GM12878 (cell line): ENCODE data around the gene KLHL18. TPM values are rescaled to one million over a fixed set of nuclear protein-coding genes. Genes with fewer than 3 reads are reported as not detected.

Experiments used
- ATAC-seq: fragments of 200-7000 bp; cut with Tn5 transposase; 3 replicates; pipeline ENCODE4 v1.9.1; 2020; ENCODE audit warnings: mild to moderate bottlenecking, moderate library complexity
- BruUV-seq: library from RNA; stranded (reverse); fragments of 400-500 nt; replicated peaks from 2 replicates; lab custom pipeline; 2021; lab: Mats Ljungman, UMichigan
- CTCF ChIA-PET: fragments of 300-600 bp; sonication (Branson Sonifier 250); formaldehyde crosslinking; extraction: SDS; loops from one replicate; lab custom pipeline; 2021; ENCODE audit warnings: inconsistent platforms; lab: Yijun Ruan, JAX
- POLR2A ChIA-PET: fragments of 350-600 bp; formaldehyde crosslinking; extraction: SDS; loops from one replicate; lab custom pipeline; 2021; ENCODE audit warnings: inconsistent platforms; lab: Charles Lee
- RAD21 ChIA-PET: fragments of 300-600 bp; sonication (Branson Sonifier 250); formaldehyde crosslinking; loops from one replicate; lab custom pipeline; 2023; ENCODE audit warnings: antibody characterized with exemption; ENCODE audit not compliant: unreplicated experiment; lab: Charles Lee
- SMC1A ChIA-PET: fragments of 300-600 bp; sonication (Branson Sonifier 250); formaldehyde crosslinking; loops from one replicate; lab custom pipeline; 2023; ENCODE audit not compliant: unreplicated experiment, uncharacterized antibody; lab: Charles Lee
- DNase-seq: peaks from one replicate; pipeline ENCODE4 v3.0.0-alpha.2; 2011; ENCODE audit warnings: low read depth, low spot score
- FAIRE-seq: peaks from 3 replicates; lab custom pipeline; 2011; peaks lifted over from hg19 to GRCh38; lab: Jason Lieb, UNC
- H2AFZ ChIP-seq: 2 replicates; pipeline ENCODE4 v1.6.0; 2011; ENCODE audit warnings: low read depth, low read length, control low read depth; ENCODE audit not compliant: control insufficient read depth
- H3K27ac ChIP-seq: 2 replicates; pipeline ENCODE4 v1.5.1; 2011; ENCODE audit warnings: control low read depth; ENCODE audit not compliant: control insufficient read depth, insufficient read depth
- H3K27me3 ChIP-seq, 2 experiments: replicated peaks in 1 of 2; 2 replicates each; pipeline versions ENCODE4 v1.6.0 to v1.6.1; 2011; ENCODE audit warnings: low read length in 1 of 2; ENCODE audit not compliant: control insufficient read depth in 2 of 2, insufficient read depth in 2 of 2
- H3K36me3 ChIP-seq, 2 experiments: 2 replicates each; pipeline ENCODE4 v1.5.1; 2011; ENCODE audit warnings: low read length in 1 of 2; ENCODE audit not compliant: control insufficient read depth in 2 of 2, insufficient read depth in 2 of 2
- H3K4me1 ChIP-seq: 2 replicates; pipeline ENCODE4 v1.6.1; 2011; ENCODE audit warnings: mild to moderate bottlenecking, low read length, moderate library complexity, mixed read lengths; ENCODE audit not compliant: control insufficient read depth, insufficient read depth
- H3K4me2 ChIP-seq: 2 replicates; pipeline ENCODE4 v1.6.0; 2011; ENCODE audit warnings: control low read depth; ENCODE audit not compliant: control insufficient read depth, insufficient read depth
- H3K4me3 ChIP-seq: fragments of 200-600 bp; sonication (generic); 2 replicates; pipeline ENCODE4 v1.5.1; 2016
- H3K79me2 ChIP-seq: 2 replicates; pipeline ENCODE4 v1.6.0; 2011; ENCODE audit warnings: low read length; ENCODE audit not compliant: control insufficient read depth, insufficient read depth
- H3K9ac ChIP-seq: 2 replicates; pipeline ENCODE4 v1.8.0; 2011; ENCODE audit warnings: low read length, control low read depth, mixed read lengths; ENCODE audit not compliant: control insufficient read depth, insufficient read depth
- H3K9me3 ChIP-seq: replicated peaks from 3 replicates; pipeline ENCODE4 v1.5.1; 2011; ENCODE audit warnings: mild to moderate bottlenecking, low read length; ENCODE audit not compliant: control insufficient read depth, insufficient read depth
- H4K20me1 ChIP-seq: 2 replicates; pipeline ENCODE4 v1.6.0; 2011; ENCODE audit not compliant: control insufficient read depth, insufficient read depth
- BACH1 ChIP-seq: fragments of 450-650 bp; IDR thresholded peaks from 2 replicates; pipeline ENCODE4 v1.6.1; 2017; ENCODE audit warnings: mild to moderate bottlenecking, borderline replicate concordance
- E4F1 ChIP-seq: fragments of 450-650 bp; IDR thresholded peaks from 2 replicates; pipeline ENCODE4 v1.6.1; 2018; ENCODE audit warnings: borderline replicate concordance, mild to moderate bottlenecking; ENCODE audit not compliant: partially characterized antibody
- HDAC2 ChIP-seq: fragments of 200-600 bp; sonication (generic); IDR thresholded peaks from 2 replicates; pipeline ENCODE4 v1.6.1; 2017
- KAT2A ChIP-seq: conservative IDR thresholded peaks from 2 replicates; pipeline ENCODE4 v1.6.1; 2011; ENCODE audit warnings: low read depth, low read length; ENCODE audit not compliant: control insufficient read depth
- MXI1 ChIP-seq: fragments of 150-350 bp; IDR thresholded peaks from 2 replicates; pipeline ENCODE4 v1.6.1; 2011; ENCODE audit warnings: low read depth, mild to moderate bottlenecking, inconsistent platforms, low read length, improper control_type of control experiment
- PBX3 ChIP-seq: IDR thresholded peaks from 2 replicates; pipeline ENCODE4 v1.6.1; 2011; ENCODE audit warnings: mild to moderate bottlenecking, low read depth, low read length, moderate library complexity; ENCODE audit not compliant: insufficient replicate concordance
- POLR2AphosphoS5 ChIP-seq: IDR thresholded peaks from 2 replicates; pipeline ENCODE4 v1.6.1; 2011; ENCODE audit warnings: mild to moderate bottlenecking, low read length, inconsistent platforms
- WGBS: methylation state at CpG from one replicate; pipeline ENCODE4 v1.1.6; 2016; ENCODE audit warnings: low lambda C conversion rate; ENCODE audit not compliant: insufficient replicate concordance, insufficient coverage; ENCODE audit errors: missing lambda C conversion rate; 5-methylcytosine and 5-hydroxymethylcytosine counted together
- in situ Hi-C: fragments of 300-500 bp; cut with MboI; formaldehyde crosslinking; loops from 9 replicates; pipeline ENCODE4 v1.14.3; 2018; ENCODE audit warnings: mixed read lengths
- intact Hi-C: fragments of 100-400 bp; cut with micrococcal nuclease; formaldehyde crosslinking; loops from one replicate; pipeline ENCODE4 v1.14.2; 2022; ENCODE audit not compliant: unreplicated experiment
- polyA plus RNA-seq, 11 experiments: library from polyadenylated mRNA; depleted of rRNA in 4 of 11; unstranded in 6 of 11; stranded (reverse) in 5 of 11; fragments of >200 nt; fragmentation: Nextera tagmentation in 4 of 11; fragmentation: Illumina TruSeq in 1 of 11; extraction: Ambion mirVana in 4 of 11; extraction: Trizol in 1 of 11; gene quantifications; 1 replicate in 1 of 11; 2 replicates in 10 of 11; pipeline versions ENCODE4 v1.2.1 to v1.2.3, GENCODE V29; 2011 to 2016; ENCODE audit warnings: inconsistent platforms in 2 of 11, missing spikeins in 2 of 11, low read depth in 1 of 11
- total RNA-seq, 4 experiments: library from RNA; depleted of rRNA in 3 of 4; stranded (reverse); fragments of >200 nt in 3 of 4; fragmentation: Illumina TruSeq in 1 of 4; extraction: Trizol in 1 of 4; gene quantifications; 2 replicates each; pipeline versions ENCODE4 v1.2.1 to v1.2.3, GENCODE V29; 2013 to 2021
- TF ChIP-seq, protein P1 (sequence below): fragments of 450-650 bp; IDR thresholded peaks from 2 replicates; pipeline ENCODE4 v1.6.1; 2014; ENCODE audit warnings: mild to moderate bottlenecking
- TF ChIP-seq, protein P2 (sequence below): fragments of 450-650 bp; IDR thresholded peaks from 2 replicates; pipeline ENCODE4 v1.6.1; 2016; ENCODE audit warnings: mild to moderate bottlenecking
- TF ChIP-seq, protein P3 (sequence below): fragments of 450-650 bp; IDR thresholded peaks from 2 replicates; pipeline ENCODE4 v1.6.1; 2017; ENCODE audit warnings: mild to moderate bottlenecking, moderate library complexity

Gene KLHL18
- total and polyA plus RNA-seq, 10 of the 15 experiments (the other 5 are each of a cell fraction or from before 2014, with no cell fraction given): 24.0 to 69.8 (median 51.7) TPM

- Histone ChIP-seq H3K27ac (no peak overlapping the region), H3K4me2 (no peak overlapping the region), H3K9ac (no peak overlapping the region), H3K9me3 (no peaks in the 10 kb centered on the region), H3K36me3 (no peaks in the 10 kb centered on the region), H3K4me3 (no peak overlapping the region), H3K27me3 (no peaks in the 10 kb centered on the region), H3K79me2 (no peaks in the 10 kb centered on the region), H3K4me1 (no peaks in the 10 kb centered on the region), H2AFZ (no peak overlapping the region), H4K20me1 (no peaks in the 10 kb centered on the region)
- POLR2A ChIA-PET: no interaction called here
- SMC1A ChIA-PET: interaction anchor here (0.9 kb wide), 1 partner anchor 126 kb away, joined by 3 read pairs; no protein-coding TSS in a partner anchor
- WGBS: 67% methylated on average over 10 of the region's 10 CpGs
- RAD21 ChIA-PET: no interaction called here
- CTCF ChIA-PET: interaction anchor here (0.5 to 1.7 kb wide), 3 partner anchors 80 to 546 kb away, joined by 3 to 5 read pairs (median 3); partner anchors contain the start of gene SETD2
- FAIRE-seq (no peak), ATAC-seq (no peak), DNase-seq (no peak)
- TF ChIP-seq MXI1: no peak
- no peak for TF ChIP-seq KAT2A
- TF ChIP-seq PBX3: no peak
- TF ChIP-seq, protein P1, sequence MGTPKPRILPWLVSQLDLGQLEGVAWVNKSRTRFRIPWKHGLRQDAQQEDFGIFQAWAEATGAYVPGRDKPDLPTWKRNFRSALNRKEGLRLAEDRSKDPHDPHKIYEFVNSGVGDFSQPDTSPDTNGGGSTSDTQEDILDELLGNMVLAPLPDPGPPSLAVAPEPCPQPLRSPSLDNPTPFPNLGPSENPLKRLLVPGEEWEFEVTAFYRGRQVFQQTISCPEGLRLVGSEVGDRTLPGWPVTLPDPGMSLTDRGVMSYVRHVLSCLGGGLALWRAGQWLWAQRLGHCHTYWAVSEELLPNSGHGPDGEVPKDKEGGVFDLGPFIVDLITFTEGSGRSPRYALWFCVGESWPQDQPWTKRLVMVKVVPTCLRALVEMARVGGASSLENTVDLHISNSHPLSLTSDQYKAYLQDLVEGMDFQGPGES: no peak
- TF ChIP-seq POLR2AphosphoS5: no peak
- TF ChIP-seq, protein P2, sequence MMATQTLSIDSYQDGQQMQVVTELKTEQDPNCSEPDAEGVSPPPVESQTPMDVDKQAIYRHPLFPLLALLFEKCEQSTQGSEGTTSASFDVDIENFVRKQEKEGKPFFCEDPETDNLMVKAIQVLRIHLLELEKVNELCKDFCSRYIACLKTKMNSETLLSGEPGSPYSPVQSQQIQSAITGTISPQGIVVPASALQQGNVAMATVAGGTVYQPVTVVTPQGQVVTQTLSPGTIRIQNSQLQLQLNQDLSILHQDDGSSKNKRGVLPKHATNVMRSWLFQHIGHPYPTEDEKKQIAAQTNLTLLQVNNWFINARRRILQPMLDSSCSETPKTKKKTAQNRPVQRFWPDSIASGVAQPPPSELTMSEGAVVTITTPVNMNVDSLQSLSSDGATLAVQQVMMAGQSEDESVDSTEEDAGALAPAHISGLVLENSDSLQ: no peak
- TF ChIP-seq, protein P3, sequence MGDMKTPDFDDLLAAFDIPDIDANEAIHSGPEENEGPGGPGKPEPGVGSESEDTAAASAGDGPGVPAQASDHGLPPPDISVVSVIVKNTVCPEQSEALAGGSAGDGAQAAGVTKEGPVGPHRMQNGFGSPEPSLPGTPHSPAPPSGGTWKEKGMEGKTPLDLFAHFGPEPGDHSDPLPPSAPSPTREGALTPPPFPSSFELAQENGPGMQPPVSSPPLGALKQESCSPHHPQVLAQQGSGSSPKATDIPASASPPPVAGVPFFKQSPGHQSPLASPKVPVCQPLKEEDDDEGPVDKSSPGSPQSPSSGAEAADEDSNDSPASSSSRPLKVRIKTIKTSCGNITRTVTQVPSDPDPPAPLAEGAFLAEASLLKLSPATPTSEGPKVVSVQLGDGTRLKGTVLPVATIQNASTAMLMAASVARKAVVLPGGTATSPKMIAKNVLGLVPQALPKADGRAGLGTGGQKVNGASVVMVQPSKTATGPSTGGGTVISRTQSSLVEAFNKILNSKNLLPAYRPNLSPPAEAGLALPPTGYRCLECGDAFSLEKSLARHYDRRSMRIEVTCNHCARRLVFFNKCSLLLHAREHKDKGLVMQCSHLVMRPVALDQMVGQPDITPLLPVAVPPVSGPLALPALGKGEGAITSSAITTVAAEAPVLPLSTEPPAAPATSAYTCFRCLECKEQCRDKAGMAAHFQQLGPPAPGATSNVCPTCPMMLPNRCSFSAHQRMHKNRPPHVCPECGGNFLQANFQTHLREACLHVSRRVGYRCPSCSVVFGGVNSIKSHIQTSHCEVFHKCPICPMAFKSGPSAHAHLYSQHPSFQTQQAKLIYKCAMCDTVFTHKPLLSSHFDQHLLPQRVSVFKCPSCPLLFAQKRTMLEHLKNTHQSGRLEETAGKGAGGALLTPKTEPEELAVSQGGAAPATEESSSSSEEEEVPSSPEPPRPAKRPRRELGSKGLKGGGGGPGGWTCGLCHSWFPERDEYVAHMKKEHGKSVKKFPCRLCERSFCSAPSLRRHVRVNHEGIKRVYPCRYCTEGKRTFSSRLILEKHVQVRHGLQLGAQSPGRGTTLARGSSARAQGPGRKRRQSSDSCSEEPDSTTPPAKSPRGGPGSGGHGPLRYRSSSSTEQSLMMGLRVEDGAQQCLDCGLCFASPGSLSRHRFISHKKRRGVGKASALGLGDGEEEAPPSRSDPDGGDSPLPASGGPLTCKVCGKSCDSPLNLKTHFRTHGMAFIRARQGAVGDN: no peak
- no peak for TF ChIP-seq E4F1
- no peak for TF ChIP-seq HDAC2
- no peak for TF ChIP-seq BACH1
- in situ Hi-C loops: no loop called here
- no TSS peak for BruUV-seq
- intact Hi-C loops: no loop called here
Measured at GRCh38 chr3:47244531-47245100, 38.1 kb upstream of the KLHL18 start.
